Neural cell (in vitro differentiated cells): Measurements from ENCODE around the gene DNAJC21. TPM values are rescaled to one million over a fixed set of nuclear protein-coding genes. Genes with fewer than 3 reads are reported as not detected.
A peak's percentile ranks its signal among the peaks of the same experiment; 100 is the strongest.

Experiments
- H2AFZ ChIP-seq: fragments of 200-600, 300-800 bp; sonication (generic), shearing (Covaris generic); 2 replicates; pipeline ENCODE4 v1.6.0; 2014; ENCODE audit warnings: low read depth, mild to moderate bottlenecking, antibody characterized with exemption, low read length, moderate library complexity
- H3F3A ChIP-seq: fragments of 200-600 bp; shearing (Covaris generic); 2 replicates; pipeline ENCODE4 v1.6.1; 2016; ENCODE audit warnings: mild to moderate bottlenecking, moderate library complexity, mixed read lengths, antibody characterized with exemption, low read length; ENCODE audit not compliant: insufficient read depth, poor library complexity, severe bottlenecking
- H3K27ac ChIP-seq: fragments of 200-600, 300-800 bp; sonication (generic), shearing (Covaris generic); 2 replicates; pipeline ENCODE4 v1.5.1; 2014; ENCODE audit warnings: mild to moderate bottlenecking, low read length, moderate library complexity
- H3K27me3 ChIP-seq: fragments of 300-800, 200-600 bp; sonication (generic), shearing (Covaris generic); 2 replicates; pipeline ENCODE4 v1.6.0; 2014; ENCODE audit warnings: mild to moderate bottlenecking, low read depth, low read length, moderate library complexity; ENCODE audit not compliant: insufficient read depth
- H3K36me3 ChIP-seq: fragments of 300-800, 200-600 bp; sonication (generic), shearing (Covaris generic); 2 replicates; pipeline ENCODE4 v1.5.1; 2014; ENCODE audit warnings: mild to moderate bottlenecking, antibody characterized with exemption, low read length, moderate library complexity; ENCODE audit not compliant: insufficient read depth
- H3K4me2 ChIP-seq: fragments of 300-800, 200-600 bp; sonication (generic), shearing (Covaris generic); 2 replicates; pipeline ENCODE4 v1.6.0; 2014; ENCODE audit warnings: mild to moderate bottlenecking, low read length
- H3K4me3 ChIP-seq: fragments of 300-800, 200-600 bp; sonication (generic), shearing (Covaris generic); 2 replicates; pipeline ENCODE4 v1.5.1; 2014; ENCODE audit warnings: mild to moderate bottlenecking, low read length, moderate library complexity
- H3K79me2 ChIP-seq: fragments of 200-600 bp; shearing (Covaris generic); replicated peaks from 2 replicates; pipeline ENCODE4 v1.6.0; 2014; ENCODE audit warnings: mild to moderate bottlenecking, low read length, moderate library complexity; ENCODE audit not compliant: insufficient read depth
- H3K9ac ChIP-seq: fragments of 300-800, 200-600 bp; sonication (generic), shearing (Covaris generic); 2 replicates; pipeline ENCODE4 v1.6.1; 2016; ENCODE audit warnings: mild to moderate bottlenecking, low read length, mixed read lengths
- H3K9me2 ChIP-seq: fragments of 200-600 bp; shearing (Covaris generic); 2 replicates; pipeline ENCODE4 v1.6.1; 2016; ENCODE audit warnings: mild to moderate bottlenecking, low read length, mixed read lengths; ENCODE audit not compliant: insufficient read depth
- H3K9me3 ChIP-seq: fragments of 200-600, 300-800 bp; sonication (generic), shearing (Covaris generic); 2 replicates; pipeline ENCODE4 v1.6.1; 2016; ENCODE audit warnings: mild to moderate bottlenecking, mixed run types, low read length, moderate library complexity, mixed read lengths
- H4K20me1 ChIP-seq: fragments of 200-600 bp; shearing (Covaris generic); 2 replicates; pipeline ENCODE4 v1.6.1; 2016; ENCODE audit warnings: mild to moderate bottlenecking, mixed run types; ENCODE audit not compliant: insufficient read depth
- CTCF ChIP-seq: fragments of 450-650 bp; IDR thresholded peaks from 2 replicates; pipeline ENCODE4 v1.5.1; 2014; ENCODE audit warnings: antibody characterized with exemption, mild to moderate bottlenecking, moderate library complexity; ENCODE audit not compliant: poor library complexity, severe bottlenecking
- EP300 ChIP-seq: fragments of 450-650 bp; conservative IDR thresholded peaks from 2 replicates; pipeline ENCODE4 v1.6.1; 2014; ENCODE audit warnings: antibody characterized with exemption, mild to moderate bottlenecking, moderate library complexity; ENCODE audit not compliant: poor library complexity, severe bottlenecking
- EZH2 ChIP-seq: fragments of 200-600, 300-800 bp; shearing (Covaris generic), sonication (generic); IDR thresholded peaks from 2 replicates; pipeline ENCODE4 v1.6.1; 2014; ENCODE audit warnings: antibody characterized with exemption, low read length, borderline replicate concordance, mild to moderate bottlenecking; ENCODE audit not compliant: insufficient read depth, poor library complexity, severe bottlenecking
- MXI1 ChIP-seq: fragments of 450-650 bp; conservative IDR thresholded peaks from 2 replicates; pipeline ENCODE4 v1.6.1; 2014; ENCODE audit warnings: antibody characterized with exemption, mild to moderate bottlenecking; ENCODE audit not compliant: poor library complexity, severe bottlenecking
- POLR2AphosphoS5 ChIP-seq: IDR thresholded peaks from 2 replicates; pipeline ENCODE4 v1.6.1; 2012
- RAD21 ChIP-seq: fragments of 450-650 bp; conservative IDR thresholded peaks from 2 replicates; pipeline ENCODE4 v1.6.1; 2014; ENCODE audit warnings: antibody characterized with exemption, mild to moderate bottlenecking, moderate library complexity
- REST ChIP-seq: IDR thresholded peaks from 2 replicates; pipeline ENCODE4 v1.6.1; 2012; ENCODE audit warnings: borderline replicate concordance
- SMC3 ChIP-seq: fragments of 450-650 bp; conservative IDR thresholded peaks from 2 replicates; pipeline ENCODE4 v1.6.1; 2014; ENCODE audit warnings: antibody characterized with exemption, mild to moderate bottlenecking, moderate library complexity; ENCODE audit not compliant: poor library complexity
- TAF1 ChIP-seq: IDR thresholded peaks from 2 replicates; pipeline ENCODE4 v1.6.1; 2012; ENCODE audit warnings: low read depth
- polyA plus RNA-seq: library from polyadenylated mRNA; depleted of rRNA; stranded (reverse); fragments of >200 nt; gene quantifications from 2 replicates; pipeline ENCODE4 v1.2.3, GENCODE V29; 2014

Gene DNAJC21
- polyA plus RNA-seq, 1 donor from 2014 or later = 14.9 TPM

GRCh38 chr5:35002459-35002858 is 73.1 kb downstream of the DNAJC21 start:
- H2AFZ ChIP-seq = no peak overlapping the region
- H3K79me2 ChIP-seq = no peaks in the 10 kb centered on the region
- TF ChIP-seq RAD21 = no peak
- no peak for TF ChIP-seq EP300
- TF ChIP-seq MXI1 = no peak
- no peak for TF ChIP-seq EZH2
- TF ChIP-seq POLR2AphosphoS5 = no peak
- no peak for TF ChIP-seq REST
- no peak for TF ChIP-seq SMC3
- no peak for TF ChIP-seq TAF1
- no peaks in the 10 kb centered on the region for H3K9me2 ChIP-seq
- no peak overlapping the region for H3K27ac ChIP-seq
- no peaks in the 10 kb centered on the region for H4K20me1 ChIP-seq
- no peak overlapping the region for H3K4me2 ChIP-seq
- H3K9ac ChIP-seq = no peak overlapping the region
- H3K36me3 ChIP-seq = no peaks in the 10 kb centered on the region
- no peak overlapping the region for H3K4me3 ChIP-seq
- no peaks in the 10 kb centered on the region for H3K9me3 ChIP-seq
- H3K27me3 ChIP-seq = no peaks in the 10 kb centered on the region
- no peaks in the 10 kb centered on the region for H3F3A ChIP-seq

- H3K4me2 ChIP-seq = no peak overlapping the region
- TF ChIP-seq RAD21 = no peak
- TF ChIP-seq CTCF = peak; percentile 42
- H3K9me3 ChIP-seq = no peaks in the 10 kb centered on the region
- no peak overlapping the region for H3K4me3 ChIP-seq
- no peak overlapping the region for H2AFZ ChIP-seq
- H4K20me1 ChIP-seq = no peaks in the 10 kb centered on the region
- no peaks in the 10 kb centered on the region for H3K9me2 ChIP-seq
- no peaks in the 10 kb centered on the region for H3F3A ChIP-seq
- no peak overlapping the region for H3K9ac ChIP-seq
- H3K27me3 ChIP-seq = no peaks in the 10 kb centered on the region
- no peaks in the 10 kb centered on the region for H3K36me3 ChIP-seq
- no peak overlapping the region for H3K27ac ChIP-seq
- no peaks in the 10 kb centered on the region for H3K79me2 ChIP-seq
Observed at GRCh38 chr5:35003018-35003957, 73.9 kb downstream of the DNAJC21 start.
